ENCODE results near the gene SCP2D1.

DNA sequence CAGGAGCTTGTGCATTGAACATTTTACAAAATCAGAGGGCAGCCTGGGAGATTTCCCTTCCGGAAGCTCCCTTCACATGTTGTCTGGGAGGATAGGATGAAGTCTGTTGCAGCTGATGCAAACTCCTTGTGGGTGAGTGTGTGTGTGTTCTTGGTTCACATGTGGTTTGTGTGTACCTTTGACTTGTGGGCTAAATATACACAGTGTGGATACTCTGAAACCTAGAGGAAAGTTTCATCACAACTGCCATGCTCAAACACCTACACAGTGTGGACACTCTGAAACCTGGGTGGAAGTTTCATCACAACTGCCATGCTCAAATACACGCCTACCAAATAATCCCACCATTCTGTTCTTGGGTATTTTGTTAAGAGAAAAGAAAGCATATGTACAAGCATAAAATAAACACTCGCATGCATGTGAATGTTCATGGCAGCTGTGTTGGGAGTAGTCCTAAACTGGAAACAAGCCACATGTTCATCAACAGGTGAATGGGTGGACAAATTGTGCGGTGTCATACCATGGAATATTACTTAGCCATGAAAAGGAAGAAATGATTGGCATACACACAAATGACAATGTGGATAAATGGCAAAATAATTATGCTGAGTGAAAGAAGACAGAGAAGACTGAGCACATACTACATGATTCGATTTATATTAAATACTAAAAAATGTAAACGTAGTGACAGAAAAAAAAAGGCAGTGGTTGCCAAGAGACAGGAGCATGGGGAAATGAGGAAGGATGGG is 1.8 kb downstream of the SCP2D1 start:
- TF ChIP-seq CTCF (IDR thresholded peaks at IDR 0.05) (no peak), POLR2AphosphoS5 (IDR thresholded peaks at IDR 0.05) (no peak), POLR2A (IDR thresholded peaks at IDR 0.05; ENCODE audit: low read depth) (no peak)

Data from esophagus muscularis mucosa (tissue), 3 donors.